ENCODE measurements around the gene PALD1. TPM values are rescaled to one million over a fixed set of nuclear protein-coding genes. Genes with fewer than 3 reads are reported as not detected.

Gene PALD1
- total and polyA plus RNA-seq, 4 experiments from 2014 or later: not detected

DNA sequence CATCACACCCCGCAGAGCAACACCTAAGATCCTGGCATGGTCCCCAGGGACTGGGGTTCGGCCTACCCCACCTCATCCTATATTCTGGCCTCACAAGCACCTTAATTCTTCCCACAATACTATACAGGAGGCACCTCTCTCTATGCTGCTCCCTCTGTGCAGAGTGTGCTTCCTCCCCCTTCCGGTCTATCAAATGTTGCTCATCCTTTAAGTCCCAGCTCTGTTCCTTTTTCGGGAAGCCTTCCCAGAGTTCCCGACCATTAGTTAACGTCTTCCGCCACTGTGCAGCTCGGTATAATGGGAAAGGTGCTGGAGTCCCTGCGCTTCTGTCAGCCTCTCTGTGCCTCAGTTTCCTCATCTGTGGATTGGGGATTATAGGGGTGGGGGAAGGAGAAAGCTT lies 21.8 kb downstream of the PALD1 start:
- no peaks in the 10 kb centered on the region for H3K9me3 ChIP-seq (ENCODE audit: control insufficient read depth in 1 of 2, low read length in 2 of 2)
- Mint-ChIP-seq H3K4me1 (peaks cover 0 to 2% (median 2%) of the 10 kb centered on the region in 4 donors), H3K36me3 (no peaks in the 10 kb centered on the region), H3K4me3 (no peak overlapping the region), H3K27me3 (peaks cover 2 to 7% of the 10 kb centered on the region in 2 donors), H3K9me3 (no peaks in the 10 kb centered on the region), H3K27ac (no peak overlapping the region)
- H3K4me3 ChIP-seq (ENCODE audit: low read length in 2 of 2): no peak overlapping the region
- CTCF ChIA-PET (ENCODE audit: partially characterized antibody): no interaction called here
- intact Hi-C loops (cut with micrococcal nuclease): no loop called here
- H3K4me1 ChIP-seq (ENCODE audit: insufficient read depth, low read length): no peaks in the 10 kb centered on the region
- DNase-seq: no peak
- no peaks in the 10 kb centered on the region for H3K27me3 ChIP-seq (ENCODE audit: insufficient read depth, low read length)
- no peak overlapping the region for H3K27ac ChIP-seq (ENCODE audit: low read depth, low read length)
- H3K36me3 ChIP-seq (ENCODE audit: insufficient read depth, low read length): no peaks in the 10 kb centered on the region
- POLR2A ChIA-PET (ENCODE audit: partially characterized antibody): no interaction called here

DNA sequence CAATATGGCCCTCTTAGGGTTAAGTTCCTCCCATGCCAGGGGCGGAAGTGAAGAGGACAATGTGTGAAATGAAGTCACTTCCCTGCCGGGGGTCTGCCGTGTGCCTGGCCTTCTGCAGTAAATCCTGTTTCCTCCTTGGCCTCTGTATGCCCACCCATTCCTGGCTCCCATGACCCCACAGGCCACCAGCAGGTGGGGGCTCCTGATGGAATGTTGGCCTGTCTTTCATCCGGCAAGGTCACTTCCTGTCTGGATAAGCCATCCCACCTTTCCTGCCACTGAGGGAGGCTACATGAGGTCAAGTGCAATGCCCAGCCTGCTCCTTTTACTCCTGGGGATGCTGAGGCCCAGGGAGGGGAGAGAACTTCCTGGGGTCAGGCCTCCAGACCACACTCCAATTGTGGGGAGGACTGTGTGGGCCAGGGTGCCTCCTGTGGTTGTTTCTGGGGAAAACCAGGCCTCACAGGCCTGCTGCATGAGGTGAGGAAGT lies 22.3 kb downstream of the PALD1 start:
- intact Hi-C loops (cut with micrococcal nuclease): no loop called here
- POLR2A ChIA-PET (ENCODE audit: partially characterized antibody): no interaction called here
- H3K36me3 Mint-ChIP-seq: no peaks in the 10 kb centered on the region
- no peak overlapping the region for H3K27ac Mint-ChIP-seq
- no peaks in the 10 kb centered on the region for H3K4me1 ChIP-seq (ENCODE audit: insufficient read depth, low read length)
- H3K27me3 ChIP-seq (ENCODE audit: insufficient read depth, low read length): no peaks in the 10 kb centered on the region
- no peaks in the 10 kb centered on the region for H3K36me3 ChIP-seq (ENCODE audit: insufficient read depth, low read length)
- no peak overlapping the region for H3K4me3 Mint-ChIP-seq
- no peaks in the 10 kb centered on the region for H3K4me1 Mint-ChIP-seq
- CTCF ChIA-PET (ENCODE audit: partially characterized antibody): no interaction called here
- no peak for DNase-seq
- H3K27ac ChIP-seq (ENCODE audit: low read depth, low read length): no peak overlapping the region
- no peaks in the 10 kb centered on the region for H3K9me3 Mint-ChIP-seq
- no peak overlapping the region for H3K4me3 ChIP-seq (ENCODE audit: low read length in 2 of 2)
- no peaks in the 10 kb centered on the region for H3K9me3 ChIP-seq (ENCODE audit: control insufficient read depth in 1 of 2, low read length in 2 of 2)
- H3K27me3 Mint-ChIP-seq: peaks cover 2 to 7% of the 10 kb centered on the region in 2 donors

DNA sequence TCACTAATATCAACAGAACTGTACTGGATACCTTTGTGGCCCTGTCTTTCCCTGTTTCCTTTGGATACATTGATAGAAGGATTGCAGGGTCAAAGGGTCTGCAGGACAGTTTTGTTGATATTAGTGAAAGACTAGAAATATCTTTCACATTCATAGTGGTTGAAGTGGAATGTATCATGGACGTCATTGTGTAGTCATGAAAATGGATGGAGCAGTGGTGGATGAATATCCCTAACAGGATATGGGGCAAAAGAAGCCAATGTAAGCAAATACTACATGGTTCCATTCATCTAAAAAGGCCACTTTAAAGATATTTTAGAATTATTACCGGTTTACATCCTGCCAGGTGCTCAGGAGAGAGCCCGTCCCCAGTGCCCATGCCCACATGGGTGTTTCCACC lies 23.8 kb downstream of the PALD1 start:
- H3K4me1 Mint-ChIP-seq: no peaks in the 10 kb centered on the region
- H3K4me3 Mint-ChIP-seq: no peak overlapping the region

GRCh38 chr10:70503776-70504175 lies 25.2 kb downstream of the PALD1 start:
- H3K27me3 ChIP-seq (ENCODE audit: insufficient read depth, low read length): no peaks in the 10 kb centered on the region
- Mint-ChIP-seq H3K27me3 (no peaks in the 10 kb centered on the region), H3K9me3 (no peaks in the 10 kb centered on the region), H3K4me1 (no peaks in the 10 kb centered on the region), H3K27ac (no peak overlapping the region), H3K36me3 (no peaks in the 10 kb centered on the region), H3K4me3 (no peak overlapping the region)
- H3K9me3 ChIP-seq (ENCODE audit: control insufficient read depth in 1 of 2, low read length in 2 of 2): no peaks in the 10 kb centered on the region
- intact Hi-C loops (cut with micrococcal nuclease): no loop called here
- H3K4me1 ChIP-seq (ENCODE audit: insufficient read depth, low read length): no peaks in the 10 kb centered on the region
- ChIA-PET POLR2A (ENCODE audit: partially characterized antibody) (no interaction called here), CTCF (ENCODE audit: partially characterized antibody) (interaction anchor here (1.4 kb wide), 1 partner anchor 10 kb away, joined by 3 read pairs; no protein-coding TSS in a partner anchor)
- H3K27ac ChIP-seq (ENCODE audit: low read depth, low read length): no peak overlapping the region
- H3K4me3 ChIP-seq (ENCODE audit: low read length in 2 of 2): no peak overlapping the region
- DNase-seq: no peak
- H3K36me3 ChIP-seq (ENCODE audit: insufficient read depth, low read length): no peaks in the 10 kb centered on the region

More for the DNA sequence above, 23.8 kb downstream of the PALD1 start:
- ChIA-PET CTCF (ENCODE audit: partially characterized antibody) (no interaction called here), POLR2A (ENCODE audit: partially characterized antibody) (no interaction called here)
- Histone ChIP-seq H3K36me3 (ENCODE audit: insufficient read depth, low read length) (no peaks in the 10 kb centered on the region), H3K4me1 (ENCODE audit: insufficient read depth, low read length) (no peaks in the 10 kb centered on the region), H3K27me3 (ENCODE audit: insufficient read depth, low read length) (no peaks in the 10 kb centered on the region), H3K4me3 (ENCODE audit: low read length in 2 of 2) (no peak overlapping the region), H3K27ac (ENCODE audit: low read depth, low read length) (no peak overlapping the region), H3K9me3 (ENCODE audit: control insufficient read depth in 1 of 2, low read length in 2 of 2) (no peaks in the 10 kb centered on the region)
- intact Hi-C loops (cut with micrococcal nuclease): no loop called here
- DNase-seq: no peak
- Mint-ChIP-seq H3K27me3 (peaks cover 1 to 2% of the 10 kb centered on the region in 2 donors), H3K9me3 (no peaks in the 10 kb centered on the region), H3K27ac (no peak overlapping the region), H3K36me3 (no peaks in the 10 kb centered on the region)

- Mint-ChIP-seq H3K27ac (no peak overlapping the region), H3K4me1 (no peaks in the 10 kb centered on the region), H3K4me3 (no peak overlapping the region), H3K27me3 (no peaks in the 10 kb centered on the region), H3K9me3 (no peaks in the 10 kb centered on the region), H3K36me3 (no peaks in the 10 kb centered on the region)
- CTCF ChIA-PET (ENCODE audit: partially characterized antibody): interaction anchor here (1.4 kb wide), 1 partner anchor 9 kb away, joined by 3 read pairs; no protein-coding TSS in a partner anchor
- DNase-seq: no peak
- no peak overlapping the region for H3K4me3 ChIP-seq (ENCODE audit: low read length in 2 of 2)
- no peaks in the 10 kb centered on the region for H3K36me3 ChIP-seq (ENCODE audit: insufficient read depth, low read length)
- H3K27me3 ChIP-seq (ENCODE audit: insufficient read depth, low read length): no peaks in the 10 kb centered on the region
- H3K9me3 ChIP-seq (ENCODE audit: control insufficient read depth in 1 of 2, low read length in 2 of 2): no peaks in the 10 kb centered on the region
- H3K4me1 ChIP-seq (ENCODE audit: insufficient read depth, low read length): no peaks in the 10 kb centered on the region
- intact Hi-C loops (cut with micrococcal nuclease): no loop called here
- no peak overlapping the region for H3K27ac ChIP-seq (ENCODE audit: low read depth, low read length)
- POLR2A ChIA-PET (ENCODE audit: partially characterized antibody): no interaction called here
Observed at GRCh38 chr10:70504521-70505358, 26.2 kb downstream of the PALD1 start.

DNA sequence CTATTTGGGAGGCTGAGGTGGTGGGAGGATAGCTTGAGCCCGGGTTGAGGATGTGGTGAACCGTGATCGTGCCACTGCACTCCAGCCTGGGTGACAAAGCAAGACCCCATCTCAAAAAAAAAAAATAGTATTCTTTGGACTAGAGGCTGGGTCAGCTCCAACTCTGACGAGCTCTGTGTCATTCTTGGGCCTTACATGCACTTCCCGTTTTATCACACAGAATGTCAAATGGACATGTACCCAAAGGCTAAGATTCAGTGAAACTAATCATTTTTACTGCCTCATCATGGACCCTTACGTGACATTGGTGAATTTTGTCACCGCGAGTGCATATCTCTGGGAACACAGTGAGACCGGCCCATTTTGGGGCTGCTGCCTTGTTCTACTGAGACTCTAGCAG lies 27.3 kb downstream of the PALD1 start:
- Mint-ChIP-seq H3K27me3 (no peaks in the 10 kb centered on the region), H3K4me1 (no peaks in the 10 kb centered on the region), H3K4me3 (no peak overlapping the region), H3K27ac (no peak overlapping the region), H3K36me3 (no peaks in the 10 kb centered on the region), H3K9me3 (no peaks in the 10 kb centered on the region)
- H3K36me3 ChIP-seq (ENCODE audit: insufficient read depth, low read length): no peaks in the 10 kb centered on the region
- POLR2A ChIA-PET (ENCODE audit: partially characterized antibody): no interaction called here
- no peaks in the 10 kb centered on the region for H3K9me3 ChIP-seq (ENCODE audit: control insufficient read depth in 1 of 2, low read length in 2 of 2)
- no peak overlapping the region for H3K27ac ChIP-seq (ENCODE audit: low read depth, low read length)
- CTCF ChIA-PET (ENCODE audit: partially characterized antibody): no interaction called here
- no peak for DNase-seq
- intact Hi-C loops (cut with micrococcal nuclease): no loop called here
- H3K4me1 ChIP-seq (ENCODE audit: insufficient read depth, low read length): no peaks in the 10 kb centered on the region
- H3K27me3 ChIP-seq (ENCODE audit: insufficient read depth, low read length): no peaks in the 10 kb centered on the region
- H3K4me3 ChIP-seq (ENCODE audit: low read length in 2 of 2): no peak overlapping the region

DNA sequence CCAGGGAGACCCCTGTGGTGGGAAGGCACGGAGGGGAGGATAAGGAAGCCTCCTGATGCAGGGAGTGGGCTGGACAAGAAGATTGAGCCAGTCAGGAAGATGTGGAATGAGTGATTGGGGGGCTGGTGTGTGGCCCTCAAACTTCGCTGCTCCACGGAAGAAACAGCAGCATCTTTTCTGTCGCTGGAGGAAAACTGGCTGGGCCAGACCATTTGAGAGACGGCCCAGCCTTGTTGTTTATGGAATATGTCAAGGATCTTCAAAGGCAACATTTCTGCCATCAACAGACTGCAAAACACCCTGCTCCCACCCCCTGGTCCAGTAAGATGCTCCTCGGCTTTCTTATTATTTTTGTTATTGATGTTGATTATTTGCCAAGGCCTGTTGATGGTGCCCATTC lies 29.4 kb downstream of the PALD1 start:
- H3K27ac Mint-ChIP-seq: no peak overlapping the region
- ChIA-PET CTCF (ENCODE audit: partially characterized antibody) (no interaction called here), POLR2A (ENCODE audit: partially characterized antibody) (no interaction called here)
- no peak overlapping the region for H3K4me3 Mint-ChIP-seq
- no peaks in the 10 kb centered on the region for H3K4me1 Mint-ChIP-seq
- H3K36me3 ChIP-seq (ENCODE audit: insufficient read depth, low read length): no peaks in the 10 kb centered on the region
- H3K9me3 Mint-ChIP-seq: no peaks in the 10 kb centered on the region
- H3K4me3 ChIP-seq (ENCODE audit: low read length in 2 of 2): no peak overlapping the region
- H3K27me3 ChIP-seq (ENCODE audit: insufficient read depth, low read length): no peaks in the 10 kb centered on the region
- intact Hi-C loops (cut with micrococcal nuclease): no loop called here
- no peaks in the 10 kb centered on the region for H3K36me3 Mint-ChIP-seq
- H3K9me3 ChIP-seq (ENCODE audit: control insufficient read depth in 1 of 2, low read length in 2 of 2): no peaks in the 10 kb centered on the region
- DNase-seq: no peak
- no peaks in the 10 kb centered on the region for H3K4me1 ChIP-seq (ENCODE audit: insufficient read depth, low read length)
- no peak overlapping the region for H3K27ac ChIP-seq (ENCODE audit: low read depth, low read length)
- H3K27me3 Mint-ChIP-seq: peaks cover 0 to 2% of the 10 kb centered on the region in 2 donors
